ENCODE measurements around the gene SGK2. TPM values are rescaled to one million over a fixed set of nuclear protein-coding genes. Genes with fewer than 3 reads are reported as not detected.

Gene SGK2
- polyA plus RNA-seq, 1 of the 3 experiments (the other 2 are of a cell fraction) = 0.21 TPM

DNA sequence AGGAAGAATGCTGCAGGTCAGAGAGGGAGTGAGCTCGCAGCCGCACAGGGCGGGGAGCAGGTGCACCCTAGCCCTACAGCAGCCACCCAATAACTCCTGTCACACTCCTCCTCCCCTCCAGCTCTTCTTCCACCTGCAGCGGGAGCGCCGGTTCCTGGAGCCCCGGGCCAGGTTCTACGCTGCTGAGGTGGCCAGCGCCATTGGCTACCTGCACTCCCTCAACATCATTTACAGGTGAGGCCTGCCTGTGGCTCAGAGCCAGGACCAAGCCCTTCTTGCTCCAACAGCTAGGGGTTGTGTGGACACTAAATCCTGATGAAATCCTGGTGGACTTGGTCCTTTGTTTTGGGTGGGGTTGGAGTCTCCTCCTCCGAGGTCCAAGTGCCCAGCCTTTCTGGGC, 11.7 kb downstream of the SGK2 start:
- H3K4me2 ChIP-seq = no peak overlapping the region
- no peaks in the 10 kb centered on the region for H3K36me3 ChIP-seq (replicated peaks in 1 of 2; ENCODE audit: control insufficient read depth in 1 of 2, insufficient read depth in 2 of 2, low read length in 1 of 2)
- H3K27ac ChIP-seq (ENCODE audit: low read depth in 2 of 2, low read length in 1 of 2) = no peak overlapping the region
- WGBS (ENCODE audit: low lambda C conversion rate) = 81% methylated on average over 7 of the region's 10 CpGs
- ChIA-PET POLR2A (no interaction called here), CTCF (interaction anchor here (0.6 kb wide), 1 partner anchor 15 kb away, joined by 3 read pairs; no protein-coding TSS in a partner anchor)
- no peaks in the 10 kb centered on the region for H3F3A ChIP-seq (replicated peaks; ENCODE audit: insufficient read depth)
- H4K20me1 ChIP-seq (ENCODE audit: insufficient read depth) = no peaks in the 10 kb centered on the region
- no peaks in the 10 kb centered on the region for H3K79me2 ChIP-seq (ENCODE audit: insufficient read depth)
- H3K9me2 ChIP-seq = no peaks in the 10 kb centered on the region
- no peak overlapping the region for H3K9ac ChIP-seq
- no peaks in the 10 kb centered on the region for H3K4me1 ChIP-seq (ENCODE audit: control insufficient read depth in 1 of 2, insufficient read depth in 2 of 2, low read depth in 1 of 2, low read length in 1 of 2)
- no peaks in the 10 kb centered on the region for H3K27me3 ChIP-seq (ENCODE audit: insufficient read depth)
- no peak overlapping the region for H2AFZ ChIP-seq (ENCODE audit: low read depth)
- TF ChIP-seq, protein P1, sequence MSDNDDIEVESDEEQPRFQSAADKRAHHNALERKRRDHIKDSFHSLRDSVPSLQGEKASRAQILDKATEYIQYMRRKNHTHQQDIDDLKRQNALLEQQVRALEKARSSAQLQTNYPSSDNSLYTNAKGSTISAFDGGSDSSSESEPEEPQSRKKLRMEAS (IDR thresholded peaks at IDR 0.05; ENCODE audit: low read depth) = no peak
- TF ChIP-seq GABPA (IDR thresholded peaks at IDR 0.05; ENCODE audit: low read depth) = no peak
- TF ChIP-seq, protein P2, sequence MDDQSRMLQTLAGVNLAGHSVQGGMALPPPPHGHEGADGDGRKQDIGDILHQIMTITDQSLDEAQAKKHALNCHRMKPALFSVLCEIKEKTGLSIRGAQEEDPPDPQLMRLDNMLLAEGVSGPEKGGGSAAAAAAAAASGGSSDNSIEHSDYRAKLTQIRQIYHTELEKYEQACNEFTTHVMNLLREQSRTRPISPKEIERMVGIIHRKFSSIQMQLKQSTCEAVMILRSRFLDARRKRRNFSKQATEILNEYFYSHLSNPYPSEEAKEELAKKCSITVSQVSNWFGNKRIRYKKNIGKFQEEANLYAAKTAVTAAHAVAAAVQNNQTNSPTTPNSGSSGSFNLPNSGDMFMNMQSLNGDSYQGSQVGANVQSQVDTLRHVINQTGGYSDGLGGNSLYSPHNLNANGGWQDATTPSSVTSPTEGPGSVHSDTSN (IDR thresholded peaks at IDR 0.05) = no peak
- TF ChIP-seq, protein P3, sequence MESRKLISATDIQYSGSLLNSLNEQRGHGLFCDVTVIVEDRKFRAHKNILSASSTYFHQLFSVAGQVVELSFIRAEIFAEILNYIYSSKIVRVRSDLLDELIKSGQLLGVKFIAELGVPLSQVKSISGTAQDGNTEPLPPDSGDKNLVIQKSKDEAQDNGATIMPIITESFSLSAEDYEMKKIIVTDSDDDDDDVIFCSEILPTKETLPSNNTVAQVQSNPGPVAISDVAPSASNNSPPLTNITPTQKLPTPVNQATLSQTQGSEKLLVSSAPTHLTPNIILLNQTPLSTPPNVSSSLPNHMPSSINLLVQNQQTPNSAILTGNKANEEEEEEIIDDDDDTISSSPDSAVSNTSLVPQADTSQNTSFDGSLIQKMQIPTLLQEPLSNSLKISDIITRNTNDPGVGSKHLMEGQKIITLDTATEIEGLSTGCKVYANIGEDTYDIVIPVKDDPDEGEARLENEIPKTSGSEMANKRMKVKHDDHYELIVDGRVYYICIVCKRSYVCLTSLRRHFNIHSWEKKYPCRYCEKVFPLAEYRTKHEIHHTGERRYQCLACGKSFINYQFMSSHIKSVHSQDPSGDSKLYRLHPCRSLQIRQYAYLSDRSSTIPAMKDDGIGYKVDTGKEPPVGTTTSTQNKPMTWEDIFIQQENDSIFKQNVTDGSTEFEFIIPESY (IDR thresholded peaks at IDR 0.05; ENCODE audit: borderline replicate concordance, low read depth) = no peak
- TF ChIP-seq EP300 (IDR thresholded peaks at IDR 0.05; ENCODE audit: borderline replicate concordance in 1 of 2, low read depth in 1 of 2, low read length in 1 of 2) = no peak
- no peak for TF ChIP-seq POLR2AphosphoS5 (IDR thresholded peaks at IDR 0.05; ENCODE audit: low read depth, low read length)
- TF ChIP-seq GATA2 (CRISPR knock-in tag; IDR thresholded peaks at IDR 0.05) = no peak
- no peak for TF ChIP-seq JUND (IDR thresholded peaks at IDR 0.05)
- no peak for TF ChIP-seq RAD21 (IDR thresholded peaks at IDR 0.05; ENCODE audit: low read length)
- TF ChIP-seq CHD2 (IDR thresholded peaks at IDR 0.05; ENCODE audit: low read length, partially characterized antibody) = no peak
- no peak for TF ChIP-seq FOSL2 (IDR thresholded peaks at IDR 0.05; ENCODE audit: borderline replicate concordance, low read depth)
- TF ChIP-seq TEAD4 (IDR thresholded peaks at IDR 0.05; ENCODE audit: borderline replicate concordance, insufficient read depth) = no peak
- no peak for TF ChIP-seq RCOR1 (IDR thresholded peaks at IDR 0.05; ENCODE audit: low read length)
- TF ChIP-seq FOXM1 (IDR thresholded peaks at IDR 0.05; ENCODE audit: low read depth) = no peak
- TF ChIP-seq NFIC (IDR thresholded peaks at IDR 0.05; ENCODE audit: borderline replicate concordance) = no peak
- TF ChIP-seq EZH2phosphoT487 (IDR thresholded peaks at IDR 0.05; ENCODE audit: borderline replicate concordance, low read depth) = no peak
- TF ChIP-seq, protein P4, sequence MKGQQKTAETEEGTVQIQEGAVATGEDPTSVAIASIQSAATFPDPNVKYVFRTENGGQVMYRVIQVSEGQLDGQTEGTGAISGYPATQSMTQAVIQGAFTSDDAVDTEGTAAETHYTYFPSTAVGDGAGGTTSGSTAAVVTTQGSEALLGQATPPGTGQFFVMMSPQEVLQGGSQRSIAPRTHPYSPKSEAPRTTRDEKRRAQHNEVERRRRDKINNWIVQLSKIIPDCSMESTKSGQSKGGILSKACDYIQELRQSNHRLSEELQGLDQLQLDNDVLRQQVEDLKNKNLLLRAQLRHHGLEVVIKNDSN (IDR thresholded peaks at IDR 0.05; ENCODE audit: borderline replicate concordance, low read depth) = no peak
- no peak for TF ChIP-seq ELF1 (IDR thresholded peaks at IDR 0.05)
- TF ChIP-seq SMC3 (IDR thresholded peaks at IDR 0.05; ENCODE audit: low read depth, low read length) = no peak
- no peak for TF ChIP-seq RFX5 (IDR thresholded peaks at IDR 0.05; ENCODE audit: low read length)
- no peak overlapping the region for H3K4me3 ChIP-seq (ENCODE audit: low read depth in 2 of 2, low read length in 1 of 2)
- DNase-seq = no peak
- no peaks in the 10 kb centered on the region for H3K9me3 ChIP-seq
